HG03045 (cell line): ENCODE results near the gene PBX3.
A peak's percentile ranks its signal among the peaks of the same experiment; 100 is the strongest.

ENCODE experiments used
- ATAC-seq: cut with Tn5 transposase; IDR thresholded peaks from one replicate; pipeline ENCODE4 v1.9.1; 2021; ENCODE audit warnings: mild to moderate bottlenecking, moderate library complexity; ENCODE audit not compliant: unreplicated experiment

The PBX3 gene

DNA sequence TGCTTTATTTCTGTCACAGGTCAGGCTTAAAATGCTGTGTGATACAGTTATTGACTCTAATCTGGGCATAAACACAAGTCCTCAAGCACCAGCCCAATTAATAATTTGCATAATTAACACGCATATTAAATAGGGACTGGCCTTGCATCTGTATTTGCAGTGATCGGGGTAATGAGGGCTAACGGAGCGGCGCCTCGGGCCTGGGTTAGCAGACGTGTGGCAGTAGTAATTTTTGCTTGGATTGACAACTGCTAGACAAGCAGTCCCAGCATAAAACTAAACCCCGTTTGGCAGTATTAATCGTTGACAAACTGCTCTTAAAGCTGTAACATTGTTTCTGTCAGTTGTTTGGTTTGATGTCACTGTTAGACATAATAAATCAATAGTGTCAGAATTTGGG, 109.2 kb downstream of the PBX3 start:
- no peak for ATAC-seq

DNA sequence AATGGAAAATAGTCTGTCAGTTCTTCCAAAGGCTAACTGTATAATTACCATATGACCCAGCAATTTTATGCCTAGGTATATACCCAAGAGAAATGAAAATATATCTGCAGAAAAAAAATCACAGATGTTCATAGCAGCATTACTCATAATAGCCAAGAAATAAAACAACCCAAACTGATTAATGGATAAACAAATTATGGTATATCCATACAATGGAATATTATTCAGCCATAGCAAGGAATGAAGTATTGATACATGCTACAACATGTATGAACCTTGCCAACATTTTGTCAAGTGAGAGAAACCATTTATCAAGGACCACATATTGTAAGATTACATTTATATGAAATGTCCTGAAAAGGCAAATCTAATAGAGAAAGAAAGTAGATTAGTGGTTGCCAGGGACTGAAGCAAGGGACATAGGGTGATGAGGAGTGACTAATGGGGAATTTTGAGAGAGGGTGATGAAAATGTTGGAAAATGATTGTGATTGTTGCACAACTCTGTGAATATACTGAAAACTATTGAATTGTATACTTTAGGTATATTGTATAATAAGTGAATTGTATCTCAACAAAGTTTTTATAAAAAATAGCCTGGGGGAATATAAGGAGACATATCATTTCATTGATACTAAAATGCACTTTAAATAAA, 114.4 kb downstream of the PBX3 start:
- ATAC-seq, result no peak

DNA sequence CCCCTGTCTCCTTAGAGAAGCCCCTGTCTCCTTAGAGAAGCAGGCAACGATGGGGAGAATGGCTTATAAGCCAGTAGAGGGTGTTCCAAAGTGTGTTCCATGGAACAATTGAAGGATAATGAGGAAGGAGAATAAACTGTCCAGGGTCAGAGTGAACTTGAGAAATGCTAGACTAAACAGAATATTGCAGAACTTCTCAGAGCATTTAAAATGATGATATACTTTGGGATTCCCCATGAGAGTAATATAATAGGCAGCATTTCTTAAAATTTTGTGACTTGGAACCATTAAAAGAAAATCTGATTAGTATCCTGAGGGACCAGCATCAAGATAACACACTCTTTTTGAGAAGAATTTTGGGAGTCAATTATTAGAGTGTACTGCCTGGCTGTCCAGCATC, 116.8 kb downstream of the PBX3 start:
- ATAC-seq, result no peak

DNA sequence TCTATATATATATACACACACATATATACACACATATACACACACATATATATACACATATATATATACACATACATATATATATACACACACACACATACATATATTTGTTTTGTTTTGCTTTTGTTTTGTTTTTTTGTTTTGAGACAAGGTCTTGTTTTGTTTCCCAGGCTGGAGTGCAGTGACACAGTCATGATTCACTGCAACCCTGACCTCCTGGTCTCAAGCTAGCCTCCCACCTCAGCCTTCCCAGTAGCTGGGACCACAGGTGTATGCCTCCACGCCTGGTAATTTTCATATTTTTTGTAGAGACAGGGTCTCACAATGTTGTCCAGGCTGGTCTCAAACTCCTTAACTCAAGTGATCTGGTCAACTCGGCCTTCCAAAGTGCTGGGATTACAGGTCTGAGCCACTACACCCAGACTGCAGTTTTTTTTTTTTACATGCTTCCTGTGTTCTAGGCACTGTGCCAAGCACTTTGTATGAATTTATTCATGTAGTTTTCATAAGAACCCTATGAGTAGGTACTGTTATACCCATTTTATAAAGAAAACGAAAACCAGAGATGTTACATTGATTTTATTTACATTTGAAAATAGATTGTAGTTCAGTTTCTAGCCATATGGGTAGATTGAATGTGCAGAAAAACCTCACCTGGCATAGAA, 120.7 kb downstream of the PBX3 start:
- no peak for ATAC-seq

DNA sequence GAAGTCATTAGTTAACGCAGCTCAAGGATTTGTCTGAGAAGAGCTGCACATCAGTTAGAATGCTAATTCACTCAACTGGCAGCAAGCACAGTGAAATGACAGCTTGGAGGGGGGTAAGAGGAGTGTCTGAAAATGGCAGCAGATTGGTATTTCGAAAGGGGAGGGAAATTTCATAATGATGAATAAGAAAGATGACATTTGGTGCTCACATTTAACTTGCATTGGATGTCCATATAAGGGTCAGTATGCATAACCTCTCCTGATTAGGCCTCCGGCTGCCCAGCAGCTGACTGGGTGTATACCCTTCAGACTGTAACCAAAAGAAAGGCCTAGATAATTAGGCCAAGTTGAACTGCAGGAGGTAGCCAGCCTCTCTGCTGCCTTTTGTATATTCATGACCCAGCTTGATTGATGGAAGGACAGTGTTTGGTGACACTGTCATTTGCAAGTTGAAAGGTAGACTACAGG, 131.0 kb downstream of the PBX3 start:
- no peak for ATAC-seq

DNA sequence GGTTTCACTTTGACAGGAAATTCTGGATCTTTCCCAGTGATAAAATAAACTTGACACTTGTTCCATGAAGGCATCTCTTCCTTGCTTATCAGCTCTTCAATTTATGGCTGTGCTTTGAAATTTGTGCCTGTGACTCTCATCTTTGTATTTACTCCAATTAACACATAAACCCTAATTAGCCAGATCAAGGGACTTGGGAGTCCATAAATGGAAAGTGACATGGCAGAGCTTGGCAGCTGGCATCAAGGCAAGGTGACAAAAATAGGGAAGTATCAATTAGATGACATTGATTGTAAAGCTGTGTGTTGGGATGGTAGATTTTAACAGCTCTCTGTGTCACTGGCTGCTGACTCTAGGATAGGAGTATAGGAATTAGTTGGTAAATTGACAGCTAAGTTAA, 133.9 kb downstream of the PBX3 start:
- no peak for ATAC-seq

DNA sequence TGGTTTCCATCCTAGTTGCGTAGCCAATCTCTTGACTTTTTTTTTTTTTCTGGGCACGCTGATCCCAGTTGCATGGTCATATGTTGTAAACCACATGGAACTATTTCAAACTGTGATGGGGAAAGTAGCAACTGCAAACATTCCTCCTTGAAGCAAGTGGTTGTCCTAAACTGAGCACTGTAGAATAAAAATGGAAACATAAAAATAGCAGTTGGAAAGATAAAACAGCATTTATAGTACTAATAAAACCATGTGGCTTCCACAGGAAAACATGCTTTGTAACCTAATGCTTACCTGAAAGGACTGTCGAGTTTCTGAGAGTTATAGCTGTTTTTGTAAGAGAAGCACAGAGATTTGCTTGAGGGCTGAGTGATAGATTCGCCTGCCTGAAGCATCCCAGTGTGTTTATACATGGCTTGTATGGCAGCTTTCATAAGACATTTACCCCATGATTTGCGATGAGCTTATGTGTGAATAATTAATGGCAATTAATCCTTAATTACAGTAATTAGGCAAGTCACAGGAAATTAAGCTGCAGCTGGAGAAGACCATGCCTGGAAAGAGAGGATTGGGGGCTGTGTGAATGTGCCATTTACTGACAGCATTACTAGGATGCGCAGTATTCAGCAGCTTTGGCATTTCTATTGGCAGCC, 136.5 kb downstream of the PBX3 start:
- no peak for ATAC-seq

DNA sequence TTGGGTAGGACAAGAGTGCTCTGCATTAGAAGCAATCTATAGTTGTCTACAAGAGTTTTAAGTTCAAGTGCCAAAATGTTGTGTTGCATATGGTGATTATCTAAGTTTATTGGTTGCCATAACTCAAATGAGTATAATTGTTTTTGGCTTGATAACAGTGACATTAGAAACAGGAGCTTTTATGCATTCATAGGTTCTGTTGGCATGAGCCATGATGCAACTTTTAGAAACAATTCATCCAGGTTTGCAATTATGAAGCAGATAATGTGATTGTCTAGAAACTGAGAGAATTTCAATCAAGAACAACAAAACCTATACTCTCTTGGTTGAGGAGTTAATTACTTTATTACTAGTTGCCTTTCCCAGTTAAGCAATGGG, 137.0 kb downstream of the PBX3 start:
- no peak for ATAC-seq

DNA sequence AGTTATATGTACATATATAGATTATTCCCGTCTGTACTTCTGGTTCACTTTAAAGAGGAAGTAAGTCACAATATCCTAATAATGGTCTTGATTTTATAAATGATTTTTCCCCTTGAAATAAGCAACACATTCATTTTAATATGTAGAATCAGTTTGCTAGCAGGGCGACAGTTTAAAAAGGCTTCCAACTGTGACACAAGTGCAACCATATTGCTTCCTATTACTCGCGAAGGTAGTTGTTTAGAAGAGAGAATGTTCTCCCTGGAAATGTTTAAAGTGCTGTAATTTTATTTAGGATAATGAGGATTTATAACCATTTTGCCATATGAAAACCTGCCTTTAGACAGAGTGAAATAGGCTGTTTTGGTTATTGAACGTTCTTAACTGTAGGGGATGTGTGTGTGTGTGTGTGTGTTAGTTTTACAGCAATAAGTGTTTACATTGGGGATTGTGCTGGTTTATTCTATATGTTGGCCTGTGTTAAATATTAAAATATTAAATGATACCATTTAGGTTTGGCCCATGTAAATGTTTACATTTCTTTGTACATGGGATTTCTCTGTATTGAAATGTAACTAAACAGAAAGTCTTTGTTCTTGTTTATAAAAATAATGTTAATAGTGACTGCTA, 138.3 kb downstream of the PBX3 start:
- no peak for ATAC-seq

DNA sequence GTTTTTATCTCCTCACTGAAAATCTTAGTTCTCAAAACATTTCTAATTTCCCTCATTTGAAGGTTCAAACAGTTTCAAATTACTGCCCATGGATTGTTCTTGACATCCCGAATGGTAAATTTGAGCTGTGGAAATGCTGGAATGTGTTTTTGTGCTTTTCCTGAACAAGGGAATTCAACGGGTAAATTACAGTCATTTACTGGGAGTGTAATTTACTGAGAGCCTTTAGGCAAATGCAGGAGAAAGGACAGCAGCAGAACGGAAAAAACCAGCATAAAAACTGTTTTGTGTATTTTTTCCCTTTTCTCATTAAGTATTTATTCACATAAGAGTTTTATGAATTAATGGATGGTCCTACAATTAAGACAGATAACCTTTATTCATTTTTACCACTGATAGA, 139.2 kb downstream of the PBX3 start:
- no peak for ATAC-seq

DNA sequence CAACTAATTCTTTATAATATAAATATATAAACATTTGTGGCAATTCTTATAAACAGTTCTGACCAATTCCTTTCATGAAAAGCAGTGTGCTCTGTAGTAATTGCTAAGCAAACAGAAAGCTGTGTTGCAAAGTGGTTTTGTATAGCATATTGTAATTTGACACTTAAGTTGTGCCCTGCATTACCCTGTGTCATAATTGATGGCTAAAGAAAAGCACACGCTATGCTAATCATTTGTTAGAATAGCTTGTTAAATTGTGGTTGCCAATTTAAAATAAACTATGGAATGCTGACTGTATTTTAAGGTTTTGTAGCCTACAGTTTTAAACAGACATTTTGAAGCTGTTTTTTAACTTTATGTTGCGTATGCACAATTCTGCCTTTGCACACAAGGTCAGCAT, 140.0 kb downstream of the PBX3 start:
- no peak for ATAC-seq

DNA sequence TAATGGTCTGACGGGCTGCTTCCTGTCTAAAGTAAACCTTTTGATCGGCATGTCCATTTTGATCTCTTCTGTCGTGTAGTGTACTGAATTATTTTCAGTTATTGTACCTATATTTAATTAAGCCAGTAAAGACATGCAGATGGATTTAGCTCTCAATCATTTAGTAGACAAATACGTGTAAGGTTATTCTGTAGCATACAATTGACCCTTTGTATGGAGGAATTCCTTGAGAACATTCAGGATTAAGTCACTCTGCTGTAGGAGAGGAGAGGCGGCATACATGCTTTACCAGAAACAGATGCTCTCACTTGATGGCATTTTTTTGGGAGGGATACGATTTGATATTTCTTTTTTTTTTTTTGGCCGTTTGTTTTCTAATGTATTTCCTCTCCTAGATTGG, 141.0 kb downstream of the PBX3 start:
- no peak for ATAC-seq

DNA sequence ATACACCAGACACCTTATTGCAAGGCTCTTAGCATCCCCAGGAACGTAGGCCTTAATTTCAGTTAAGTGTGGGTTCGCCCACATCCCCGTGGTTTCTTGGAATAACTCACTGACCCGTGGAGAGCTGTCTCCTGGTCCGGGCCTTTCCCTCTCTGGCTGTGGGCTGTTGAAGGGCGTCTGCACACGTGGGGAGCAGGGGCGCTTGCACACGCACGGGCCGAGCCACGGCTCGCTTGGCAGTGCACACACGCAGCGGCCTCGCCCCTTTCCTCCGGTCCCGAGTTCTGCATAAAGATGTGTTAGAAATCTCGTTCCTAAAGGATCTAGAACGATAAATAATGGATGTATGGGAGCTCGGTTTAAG, 141.9 kb downstream of the PBX3 start:
- peak; percentile 39 for ATAC-seq

DNA sequence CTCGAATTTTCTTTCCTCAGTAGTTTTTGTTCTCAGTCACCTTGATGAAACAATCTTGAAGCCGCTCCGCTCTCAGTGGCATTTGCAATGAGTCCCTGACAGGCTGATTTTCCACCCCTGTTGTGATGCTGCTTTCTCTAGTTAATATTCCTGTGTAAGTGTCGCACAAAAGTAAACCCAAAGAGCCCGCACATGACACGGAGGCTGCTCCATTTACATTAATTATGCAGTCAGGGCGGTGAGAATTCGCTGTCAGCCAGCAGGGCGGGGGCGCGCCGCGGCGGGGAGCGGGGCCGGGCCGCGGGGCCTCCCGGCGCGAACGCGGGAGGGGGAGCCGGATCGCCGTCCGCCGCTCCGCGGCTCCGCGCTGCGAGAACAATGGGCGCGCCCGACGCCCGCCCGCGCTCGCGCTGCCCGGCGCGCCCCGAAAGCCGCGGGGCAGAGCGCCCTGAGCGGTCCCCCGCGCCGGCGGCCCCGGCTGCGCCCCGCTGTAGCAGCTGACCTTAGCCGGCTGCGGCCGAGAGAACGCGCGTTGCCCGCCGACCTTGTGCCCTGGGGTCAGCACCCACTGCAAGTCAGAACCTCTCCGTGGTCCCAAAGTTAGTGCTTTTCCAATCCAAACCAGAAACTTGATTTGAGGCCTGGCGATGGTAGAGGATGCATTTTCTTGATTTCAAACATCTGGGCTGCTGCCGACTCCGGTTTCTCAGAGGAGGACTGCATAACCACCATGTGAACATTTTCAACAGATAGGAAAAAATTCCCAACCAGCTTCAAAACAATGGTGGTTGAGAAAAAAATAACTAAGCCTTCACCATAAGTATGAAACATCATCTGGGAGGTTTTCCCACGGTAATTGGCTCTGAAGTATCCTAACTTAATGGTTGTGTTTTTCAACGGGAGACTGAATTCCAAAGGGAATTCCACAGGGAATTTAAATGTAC, 142.6 kb downstream of the PBX3 start:
- ATAC-seq, result peak; percentile 53

DNA sequence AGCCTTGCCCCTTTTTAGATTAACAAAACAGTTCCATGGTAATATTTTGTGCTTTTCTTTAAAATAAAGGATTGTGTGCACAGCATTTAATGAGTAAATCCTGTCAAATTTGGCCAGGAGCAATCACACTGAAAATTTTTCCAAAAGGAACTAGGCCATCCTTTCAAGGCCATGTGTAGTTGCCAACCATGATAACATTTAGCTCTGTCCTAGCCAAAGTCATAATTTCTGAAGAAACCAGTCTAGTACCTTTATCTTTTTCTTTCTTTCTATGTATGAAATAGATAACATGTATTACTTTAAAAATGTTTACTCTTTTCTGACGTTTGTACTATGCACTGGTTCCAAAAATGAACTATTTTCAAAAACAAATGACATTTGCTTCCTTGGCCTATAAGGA, 143.7 kb downstream of the PBX3 start:
- no peak for ATAC-seq

DNA sequence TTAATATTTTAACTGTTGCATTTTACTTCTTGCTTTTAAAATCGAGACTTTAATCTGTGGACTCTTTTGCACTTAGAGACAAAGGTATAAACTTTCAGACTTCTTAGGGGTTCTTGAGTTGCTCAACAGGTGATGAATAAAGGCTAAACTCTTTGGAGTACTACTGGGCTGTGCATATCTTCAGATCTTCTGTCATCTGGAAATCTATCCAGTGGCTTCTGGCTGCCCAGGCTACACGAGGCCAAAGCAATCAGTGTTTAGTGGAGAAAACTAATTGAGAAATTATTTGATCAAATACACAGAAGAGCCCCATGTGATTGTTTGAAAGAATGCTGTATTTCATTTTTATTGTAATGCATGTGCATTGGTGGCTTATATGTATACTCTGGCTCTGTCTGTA, 146.1 kb downstream of the PBX3 start:
- ATAC-seq, result no peak

DNA sequence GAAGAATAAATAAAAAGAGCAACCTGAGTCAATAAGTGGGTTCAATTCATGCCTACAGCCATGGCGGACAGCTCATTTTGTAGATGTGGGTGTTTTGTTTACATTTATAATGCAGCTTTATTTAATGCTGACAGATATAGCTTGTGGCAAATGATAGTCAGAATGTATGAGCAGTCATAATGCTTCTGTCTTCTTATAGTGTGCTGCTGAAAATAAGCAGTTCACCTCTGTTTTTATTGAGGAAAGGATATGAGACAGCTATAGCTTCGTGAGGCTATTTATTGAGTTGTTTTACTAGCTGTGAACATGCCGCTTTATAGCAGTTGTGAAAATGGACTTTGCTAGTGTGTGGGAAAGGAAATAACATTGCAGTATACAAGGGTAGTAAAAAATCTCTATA, 147.4 kb downstream of the PBX3 start:
- ATAC-seq, result no peak

DNA sequence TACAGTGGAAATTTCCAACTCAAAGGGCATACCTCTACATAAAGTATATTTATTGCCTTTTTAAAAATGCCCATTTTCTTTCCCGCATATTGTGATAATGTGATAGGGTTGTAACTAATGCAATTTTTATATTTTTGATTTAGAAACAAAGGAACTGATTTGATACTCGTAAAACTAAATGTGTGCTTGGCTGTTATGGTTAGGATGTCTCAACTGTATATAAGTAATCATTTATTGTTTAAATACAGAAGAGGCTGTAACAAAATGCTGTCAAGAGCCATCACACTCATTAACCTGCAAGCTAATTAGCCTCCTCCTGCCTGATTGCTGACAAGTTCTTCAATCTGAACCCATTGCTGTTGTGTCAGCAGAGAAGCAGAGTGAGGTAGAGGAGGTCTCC, 149.2 kb downstream of the PBX3 start:
- ATAC-seq, result no peak

DNA sequence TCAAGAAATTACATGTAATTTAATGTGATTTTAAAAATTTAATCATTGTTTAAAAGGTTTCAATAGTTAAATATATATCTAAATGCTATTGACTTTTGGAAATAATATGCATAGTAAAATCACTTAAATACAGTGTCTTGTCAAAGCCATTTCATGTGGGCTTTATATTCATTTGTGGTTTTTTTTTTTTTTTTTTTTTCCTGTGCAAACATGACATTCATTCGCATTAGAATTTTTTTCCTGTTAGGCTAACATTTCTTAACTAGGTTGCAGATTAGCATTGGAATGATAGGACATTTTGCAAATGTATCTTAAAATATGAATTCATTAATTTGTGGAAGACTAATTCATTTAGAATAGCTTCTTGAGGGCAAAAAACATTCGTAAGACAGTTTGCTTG, 149.8 kb downstream of the PBX3 start:
- ATAC-seq, result no peak

DNA sequence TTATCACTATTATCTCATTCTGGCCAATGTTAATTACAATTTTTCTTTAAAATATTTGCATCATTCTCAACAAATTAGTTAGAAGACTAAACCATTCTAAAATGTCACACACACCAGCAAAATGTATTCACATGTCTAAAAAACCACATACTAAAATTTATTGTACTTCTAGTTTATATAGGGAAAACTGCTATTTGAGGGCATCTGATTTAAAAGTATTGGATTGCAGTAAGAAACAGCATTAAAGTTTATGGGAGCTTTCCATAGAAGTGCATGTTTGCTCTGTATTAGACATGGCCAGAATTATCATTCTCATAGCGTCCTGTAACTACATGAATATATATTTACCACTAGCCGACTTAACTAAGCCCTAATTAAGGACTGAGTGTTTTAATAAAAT, 150.3 kb downstream of the PBX3 start:
- no peak for ATAC-seq

DNA sequence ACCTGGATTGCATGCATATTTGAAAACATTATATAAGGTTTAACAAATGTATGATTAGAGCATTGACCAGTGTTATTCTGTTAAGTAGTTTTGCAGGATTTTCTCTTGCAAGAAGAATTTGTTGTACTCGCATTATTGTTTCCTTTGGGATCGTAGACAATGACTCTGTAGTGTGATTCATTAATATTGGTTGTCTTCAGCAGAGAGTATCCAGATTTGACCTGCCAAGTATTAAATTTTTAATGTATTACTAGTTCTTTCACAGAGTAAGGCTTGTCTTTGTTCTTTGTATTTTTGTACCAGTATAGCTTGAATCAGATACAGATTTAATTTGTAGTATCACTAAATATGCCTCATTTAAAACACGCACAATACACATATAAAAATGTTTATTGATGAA, 155.0 kb downstream of the PBX3 start:
- no peak for ATAC-seq
